Motor neuron (in vitro differentiated cells): Measurements from ENCODE around the gene DUSP6. TPM values are rescaled to one million over a fixed set of nuclear protein-coding genes. Genes with fewer than 3 reads are reported as not detected.

Experiments
- ATAC-seq, 8 experiments: fragments of 200-7000 bp; cut with Tn5 transposase; replicated peaks in 6 of 8; 2 replicates each; pipeline ENCODE4 v1.8.0; 2021; ENCODE audit warnings: mild to moderate bottlenecking in 8 of 8, moderate library complexity in 8 of 8
- H3K27ac ChIP-seq, 2 donors: fragments of 250-450 bp; sonication (Bioruptor Pico); 2 replicates each; pipeline ENCODE4 v1.9.0; 2021; ENCODE audit warnings: antibody characterized with exemption in 2 of 2, mild to moderate bottlenecking in 2 of 2, moderate library complexity in 1 of 2
- H3K4me1 ChIP-seq, 2 donors: fragments of 250-450 bp; sonication (Bioruptor Pico); replicated peaks in 1 of 2; 2 replicates each; pipeline ENCODE4 v1.6.1; 2021; ENCODE audit warnings: antibody characterized with exemption in 2 of 2, mild to moderate bottlenecking in 2 of 2, moderate library complexity in 1 of 2
- H3K4me3 ChIP-seq, 5 donors: fragments of 250-450 bp; sonication (Bioruptor Pico); 2 replicates each; pipeline ENCODE4 v1.9.0; 2021; ENCODE audit warnings: antibody characterized with exemption in 5 of 5, mild to moderate bottlenecking in 5 of 5, moderate library complexity in 4 of 5
- WGBS, 10 experiments: fragments of 450-650 bp; shearing (Covaris generic); methylation state at CpG; one replicate each; pipeline ENCODE4 v1.0.0; 2022; 5-methylcytosine and 5-hydroxymethylcytosine counted together
- in situ Hi-C, 9 experiments: fragments of 400-800 bp; cut with MboI; loops; one replicate each; pipeline ENCODE4 v1.15.0; 2021; ENCODE audit warnings: low sequenced_read_pairs in 9 of 9, low pct_unique_long_range_greater_than_20kb in 2 of 9; ENCODE audit not compliant: unreplicated experiment in 9 of 9
- total RNA-seq, 8 experiments: library from RNA; unstranded; fragments of 300-600 nt; gene quantifications; 2 replicates each; pipeline versions ENCODE4 v1.2.3 to v1.2.4, GENCODE V29; 2022

Gene DUSP6
- 10 to 100 TPM in 7 of 8 experiments, 1 to 10 TPM in 1; 6.8 to 67.6 (median 22.2) TPM for total RNA-seq

- Histone ChIP-seq H3K4me1 (peaks cover 28 to 42% of the 10 kb centered on the region in 2 donors), H3K4me3 (peak within 1 kb of the TSS; percentile 66 to 82 (median 77)), H3K27ac (peak within 1 kb of the TSS; percentile 88 to 95)
- in situ Hi-C loops, result loop anchor here in 1 of 9 experiments (10.0 kb wide), 1 partner anchor 102 kb away; no protein-coding TSS in a partner anchor
- ATAC-seq, result peak; percentile 75 to 86 (median 80)
- 0 to 3% (median 0%) methylated on average over 1 to 19 of the region's 34 CpGs for WGBS, 10 experiments
Measured at GRCh38 chr12:89352492-89353187, at the start of gene DUSP6. TSS of gene DUSP6 (minus strand) at chr12:89352501. CDS start at chr12:89352039, 462 bp downstream.

GRCh38 chr12:89401433-89402058 is 49.2 kb upstream of the DUSP6 start:
- no peak for ATAC-seq
- in situ Hi-C loops, result no loop called here
- 33 to 94% (median 82%) methylated on average over 1 to 3 of the region's 3 CpGs; no CpG with 5 or more reads in 2 of the 10 experiments for WGBS, 10 experiments
- no peak overlapping the region for H3K27ac ChIP-seq
- H3K4me1 ChIP-seq, result no peaks in the 10 kb centered on the region
- no peak overlapping the region for H3K4me3 ChIP-seq

- 50 to 100% (median 89%) methylated on average over 1 to 6 of the region's 6 CpGs; no CpG with 5 or more reads in 3 of the 10 experiments for WGBS, 10 experiments
- Histone ChIP-seq H3K4me3 (no peak overlapping the region), H3K27ac (no peak overlapping the region), H3K4me1 (no peaks in the 10 kb centered on the region)
- in situ Hi-C loops, result no loop called here
- ATAC-seq, result no peak
Measured at GRCh38 chr12:89400415-89400814, 48.1 kb upstream of the DUSP6 start.

GRCh38 chr12:89395712-89396111 is 43.4 kb upstream of the DUSP6 start:
- no peak overlapping the region for H3K4me3 ChIP-seq
- no peak overlapping the region for H3K27ac ChIP-seq
- in situ Hi-C loops, result no loop called here
- 63 to 94% (median 80%) methylated on average over 1 to 4 of the region's 4 CpGs; no CpG with 5 or more reads in 3 of the 10 experiments for WGBS, 10 experiments
- H3K4me1 ChIP-seq, result no peaks in the 10 kb centered on the region
- ATAC-seq, result peak in 1 of 8 experiments; percentile 39

GRCh38 chr12:89393551-89394121 is 41.3 kb upstream of the DUSP6 start:
- WGBS, 10 experiments, result 36 to 100% (median 94%) methylated on average over 1 to 3 of the region's 3 CpGs; no CpG with 5 or more reads in 1 of the 10 experiments
- ATAC-seq, result peak in 2 of 8 experiments; percentile 37 to 44
- Histone ChIP-seq H3K4me3 (no peak overlapping the region), H3K27ac (no peak overlapping the region), H3K4me1 (no peaks in the 10 kb centered on the region)
- in situ Hi-C loops, result no loop called here

- no peak for ATAC-seq
- in situ Hi-C loops, result no loop called here
- WGBS, 10 experiments, result 86 to 100% (median 97%) methylated on average over 1 to 3 of the region's 3 CpGs; no CpG with 5 or more reads in 1 of the 10 experiments
- H3K4me1 ChIP-seq, result no peaks in the 10 kb centered on the region
- no peak overlapping the region for H3K27ac ChIP-seq
- no peak overlapping the region for H3K4me3 ChIP-seq
Measured at GRCh38 chr12:89392391-89392790, 40.1 kb upstream of the DUSP6 start.

- Histone ChIP-seq H3K4me1 (no peaks in the 10 kb centered on the region), H3K27ac (no peak overlapping the region), H3K4me3 (no peak overlapping the region)
- 0 to 100% (median 74%) methylated on average over 1 to 6 of the region's 6 CpGs; no CpG with 5 or more reads in 3 of the 10 experiments for WGBS, 10 experiments
- in situ Hi-C loops, result no loop called here
- no peak for ATAC-seq
Measured at GRCh38 chr12:89391726-89392336, 39.5 kb upstream of the DUSP6 start.

GRCh38 chr12:89390802-89391673 is 38.7 kb upstream of the DUSP6 start:
- WGBS, 10 experiments, result 50 to 100% (median 92%) methylated on average over 1 to 3 of the region's 3 CpGs; no CpG with 5 or more reads in 1 of the 10 experiments
- ATAC-seq, result peak in 2 of 8 experiments; percentile 32 to 72
- H3K27ac ChIP-seq, result no peak overlapping the region

GRCh38 chr12:89389755-89390661 is 37.7 kb upstream of the DUSP6 start:
- H3K27ac ChIP-seq, result no peak overlapping the region
- H3K4me1 ChIP-seq, result peaks cover 0 to 5% of the 10 kb centered on the region in 2 donors
- WGBS, 10 experiments, result 57 to 82% (median 78%) methylated on average over 1 to 6 of the region's 6 CpGs; no CpG with 5 or more reads in 1 of the 10 experiments
- no peak for ATAC-seq
- in situ Hi-C loops, result no loop called here
- H3K4me3 ChIP-seq, result no peak overlapping the region

More at GRCh38 chr12:89390802-89391673, 38.7 kb upstream of the DUSP6 start:
- Histone ChIP-seq H3K4me3 (no peak overlapping the region), H3K4me1 (peaks cover 0 to under 1% of the 10 kb centered on the region in 2 donors)
- in situ Hi-C loops, result no loop called here

GRCh38 chr12:89386138-89386537 is 33.8 kb upstream of the DUSP6 start:
- H3K27ac ChIP-seq, result no peak overlapping the region
- in situ Hi-C loops, result no loop called here
- H3K4me3 ChIP-seq, result no peak overlapping the region
- 43 to 100% (median 93%) methylated on average over 1 to 3 of the region's 3 CpGs; no CpG with 5 or more reads in 4 of the 10 experiments for WGBS, 10 experiments
- peak in 1 of 8 experiments; percentile 45 for ATAC-seq
- H3K4me1 ChIP-seq, result peaks cover 7 to 17% of the 10 kb centered on the region in 2 donors

GRCh38 chr12:89384807-89385206 is 32.5 kb upstream of the DUSP6 start:
- no peak overlapping the region for H3K27ac ChIP-seq
- no peak overlapping the region for H3K4me3 ChIP-seq
- 43 to 100% (median 81%) methylated on average over 1 to 3 of the region's 3 CpGs for WGBS, 10 experiments
- peaks cover 7 to 17% of the 10 kb centered on the region in 2 donors for H3K4me1 ChIP-seq
- no peak for ATAC-seq
- in situ Hi-C loops, result no loop called here
